Fibroblast of peridontal ligament (primary cell): ENCODE results near the gene PAK5.

ENCODE experiments used
- DNase-seq: peaks from one replicate; pipeline ENCODE4 v3.0.0-alpha.2; 2010; ENCODE audit errors: extremely low read depth

Gene PAK5

DNA sequence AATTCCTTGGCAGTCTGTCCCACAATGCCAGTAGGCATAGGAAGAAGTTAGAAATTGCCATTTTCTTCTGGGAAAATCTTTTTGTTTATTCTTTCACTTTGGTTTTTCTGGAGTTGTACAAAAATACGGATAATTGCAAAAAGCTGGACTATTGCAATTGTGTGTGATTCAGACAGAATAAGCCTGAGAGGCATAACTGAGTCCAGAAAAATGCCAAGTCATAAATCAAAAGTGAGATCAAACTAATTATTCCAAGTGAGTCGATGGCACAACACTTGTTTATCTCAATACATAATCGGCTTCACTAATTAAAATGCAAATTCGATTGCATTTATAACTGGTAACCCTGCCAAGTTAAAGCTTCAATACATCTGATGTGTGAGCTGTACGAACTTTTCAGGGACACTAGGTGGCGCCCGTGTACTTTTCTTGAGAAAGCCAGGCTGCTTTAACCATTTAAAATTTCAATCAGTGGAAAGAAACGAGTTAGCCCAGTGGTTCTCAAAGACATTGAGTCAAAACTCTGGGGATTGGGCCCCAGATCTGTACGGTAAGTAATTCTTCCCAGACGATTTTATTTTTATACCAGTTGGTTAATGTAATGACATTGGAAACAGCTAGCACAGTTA, 221.9 kb downstream of the PAK5 start:
- DNase-seq = peak; percentile 84

- DNase-seq = no peak
Measured at GRCh38 chr20:9616455-9616805, 222.4 kb downstream of the PAK5 start.

GRCh38 chr20:9615766-9616454, 223.0 kb downstream of the PAK5 start:
- DNase-seq = no peak

GRCh38 chr20:9615118-9615517, 223.8 kb downstream of the PAK5 start:
- no peak for DNase-seq

DNA sequence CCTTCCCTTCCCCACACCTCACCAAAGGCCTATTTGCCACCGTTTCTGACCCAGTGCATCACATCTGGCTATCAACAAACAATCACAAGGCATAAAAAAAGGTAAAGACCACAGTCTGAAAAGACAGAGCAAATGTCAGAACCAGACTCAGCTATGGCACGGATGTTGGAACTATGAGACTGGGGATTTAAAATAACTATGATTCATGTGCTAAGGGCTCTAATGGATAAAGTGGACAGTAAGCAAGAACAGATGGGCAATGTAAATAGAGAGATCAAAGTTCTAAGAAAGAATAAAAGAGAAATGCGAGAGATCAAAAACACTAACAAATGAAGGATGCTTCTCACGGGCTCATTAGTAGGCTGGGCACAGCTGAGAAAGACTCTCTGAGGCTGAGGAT, 225.0 kb downstream of the PAK5 start:
- DNase-seq = peak; percentile 64

- DNase-seq = no peak
Measured at GRCh38 chr20:9611921-9612320, 227.0 kb downstream of the PAK5 start.

DNA sequence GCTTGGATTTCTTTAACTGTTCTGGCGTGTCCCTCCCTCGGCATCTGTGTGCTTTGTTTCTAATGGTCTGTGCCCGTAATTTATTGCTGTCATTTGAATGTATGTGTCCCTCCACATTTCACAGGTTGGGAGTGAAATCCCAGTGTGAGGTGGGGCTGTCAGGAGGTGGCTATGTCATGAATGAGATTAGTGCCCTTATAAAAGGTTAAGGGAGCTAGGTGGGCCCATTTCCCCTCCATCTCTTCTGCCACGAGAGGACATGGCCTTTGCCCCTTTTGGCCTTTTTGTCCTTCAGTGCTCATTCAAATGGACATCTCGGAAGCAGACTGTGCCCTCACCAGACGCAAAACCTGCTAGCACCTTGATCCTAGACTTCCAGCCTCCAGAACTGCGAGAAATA, 228.2 kb downstream of the PAK5 start:
- DNase-seq = no peak

DNA sequence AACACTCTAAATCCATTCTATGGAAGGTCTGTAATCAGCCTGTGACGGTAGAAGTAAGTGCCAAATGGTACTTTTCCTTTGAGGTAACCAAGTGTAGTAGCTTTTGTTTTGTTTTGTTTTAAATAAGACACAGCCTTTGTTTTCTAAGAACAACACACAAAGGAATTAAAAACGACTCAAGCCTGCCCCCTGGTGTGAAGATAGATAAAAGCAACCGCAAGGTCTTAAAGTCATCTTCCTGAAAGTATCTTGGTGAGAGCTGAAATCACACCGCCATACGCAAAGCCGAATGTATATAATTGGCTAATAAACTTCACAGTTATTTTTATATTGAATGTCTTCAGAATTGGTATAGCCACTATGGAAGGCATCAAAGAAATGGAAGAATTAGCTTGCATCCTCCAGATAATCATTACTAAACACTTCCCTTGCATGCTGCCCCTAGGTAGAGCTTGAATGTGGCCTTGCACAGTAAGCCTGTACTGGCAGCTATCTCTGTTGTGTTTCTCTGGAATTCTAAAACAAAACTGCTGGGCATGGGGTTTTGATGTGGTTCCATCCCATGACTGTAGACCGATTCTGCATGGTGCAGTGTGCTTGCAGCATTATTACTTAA, 228.9 kb downstream of the PAK5 start:
- peak; percentile 90 for DNase-seq

GRCh38 chr20:9608639-9609340, 230.1 kb downstream of the PAK5 start:
- DNase-seq = no peak

GRCh38 chr20:9602847-9603183, 236.1 kb downstream of the PAK5 start:
- DNase-seq = no peak

- no peak for DNase-seq
Measured at GRCh38 chr20:9600562-9600961, 238.3 kb downstream of the PAK5 start.

DNA sequence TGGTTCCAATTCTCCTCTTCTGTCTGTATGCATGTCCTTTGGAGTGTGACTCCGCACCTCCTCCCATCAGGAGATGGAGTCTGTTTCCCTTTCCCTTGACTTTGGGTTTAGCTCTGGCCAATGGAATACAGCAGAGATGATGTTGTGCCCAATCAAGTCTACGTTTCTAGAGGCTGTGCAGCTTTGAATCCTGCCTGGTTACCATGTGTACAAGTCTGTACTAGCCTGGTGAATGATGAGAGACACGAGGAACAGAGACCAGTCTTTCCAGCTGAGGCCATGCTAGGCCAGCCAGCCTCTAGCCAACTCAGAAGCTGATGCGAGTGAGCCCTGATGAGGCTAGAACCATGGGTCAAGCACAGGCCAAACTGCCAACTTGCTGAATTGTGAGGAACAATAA, 241.3 kb downstream of the PAK5 start:
- DNase-seq = no peak

- no peak for DNase-seq
Measured at GRCh38 chr20:9595763-9596162, 243.1 kb downstream of the PAK5 start.

GRCh38 chr20:9594284-9594875, 244.5 kb downstream of the PAK5 start:
- DNase-seq = no peak

GRCh38 chr20:9592419-9592818, 246.5 kb downstream of the PAK5 start:
- no peak for DNase-seq

DNA sequence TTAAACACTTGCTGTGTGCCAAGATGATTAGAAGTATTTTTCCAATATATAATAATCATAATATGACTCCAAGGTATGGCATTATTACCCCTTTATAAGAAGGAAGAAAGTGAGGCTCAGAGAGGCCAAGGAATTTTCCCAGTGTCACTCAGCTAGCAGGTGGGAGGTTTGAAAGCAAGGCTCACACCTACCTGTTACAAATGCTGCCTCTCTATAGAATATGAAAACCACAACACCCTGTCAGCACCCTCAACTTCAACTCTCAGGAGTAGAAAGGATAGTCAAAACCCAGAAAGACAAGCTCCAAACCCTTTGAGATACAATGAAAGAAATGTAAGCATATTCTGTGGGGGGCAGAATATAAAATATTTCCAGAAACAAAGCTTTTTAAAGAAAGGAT, 247.8 kb downstream of the PAK5 start:
- DNase-seq = no peak

DNA sequence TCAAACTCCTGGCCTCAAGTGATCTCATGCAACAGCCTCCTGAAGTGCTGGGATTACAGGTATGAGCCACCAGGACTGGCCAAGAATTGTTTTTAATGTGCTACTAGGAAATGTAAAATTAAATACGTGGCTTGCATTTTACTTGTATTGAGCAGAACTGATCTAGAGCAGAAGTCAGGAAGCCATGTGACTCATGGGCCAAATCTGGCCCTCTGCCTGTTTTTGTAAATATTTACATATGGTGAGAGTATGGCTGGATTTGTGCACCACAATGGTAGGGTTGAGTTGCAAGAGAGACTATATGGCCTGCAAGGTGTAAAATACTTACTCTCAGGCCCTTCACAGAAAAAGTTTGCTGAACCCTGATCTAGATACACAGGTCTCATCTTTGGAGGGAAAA, 248.7 kb downstream of the PAK5 start:
- DNase-seq = peak; percentile 76

- no peak for DNase-seq
Measured at GRCh38 chr20:9588706-9589105, 250.2 kb downstream of the PAK5 start.

GRCh38 chr20:9583151-9583550, 255.7 kb downstream of the PAK5 start:
- no peak for DNase-seq

- no peak for DNase-seq
Measured at GRCh38 chr20:9582137-9582536, 256.7 kb downstream of the PAK5 start.

- DNase-seq = no peak
Measured at GRCh38 chr20:9581509-9581908, 257.4 kb downstream of the PAK5 start.

DNA sequence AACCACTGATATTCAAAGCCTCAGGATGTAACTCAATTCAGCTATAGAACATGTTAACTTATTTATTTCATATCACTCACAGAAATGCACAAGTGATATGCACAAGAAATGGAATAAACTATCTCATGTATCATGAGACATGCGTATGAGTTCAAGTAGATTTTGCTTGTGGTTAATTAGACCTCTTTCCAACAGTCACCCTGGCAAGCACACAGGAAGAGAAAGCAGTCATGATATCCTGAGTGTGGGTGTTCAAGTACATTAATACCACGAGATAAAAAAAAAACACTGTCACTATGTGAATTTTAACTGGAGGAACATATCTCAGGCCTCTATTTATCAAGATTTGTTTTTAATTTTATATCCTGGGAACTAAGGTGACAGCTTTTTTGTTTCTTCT, 260.3 kb downstream of the PAK5 start:
- DNase-seq = no peak

DNA sequence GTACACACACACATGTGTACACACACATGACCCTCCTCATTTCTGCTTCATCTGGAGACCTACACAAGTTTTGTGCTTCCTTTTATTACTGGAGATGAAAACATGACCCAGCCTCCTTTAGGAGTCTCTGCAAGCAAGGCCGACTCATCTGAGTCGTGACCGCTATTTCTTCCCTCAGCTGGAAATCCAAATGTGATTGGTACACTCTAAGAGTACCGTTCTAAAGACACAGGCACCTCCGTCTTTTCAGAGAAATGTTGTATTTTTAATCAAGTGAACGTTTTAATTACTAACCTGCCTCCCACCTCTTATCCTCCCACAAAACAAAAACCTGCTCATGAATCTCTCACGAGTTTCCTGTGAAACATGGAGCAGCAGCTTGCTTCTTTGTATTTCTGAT, 261.5 kb downstream of the PAK5 start:
- no peak for DNase-seq
